GM12892 (cell line): ENCODE measurements around the gene ACAP1.
A peak's percentile ranks its signal among the peaks of the same experiment; 100 is the strongest.

Experiments
- POLR2A ChIP-seq: IDR thresholded peaks from 2 replicates; pipeline ENCODE4 v1.6.1; 2011; ENCODE audit warnings: low read depth, low read length, control low read depth
- POLR2AphosphoS5 ChIP-seq: IDR thresholded peaks from 2 replicates; pipeline ENCODE4 v1.6.1; 2011; ENCODE audit warnings: low read depth, low read length, control low read depth
- TAF1 ChIP-seq: IDR thresholded peaks from 2 replicates; pipeline ENCODE4 v1.6.1; 2011; ENCODE audit warnings: low read depth, mild to moderate bottlenecking, control low read depth, low read length, borderline replicate concordance

DNA sequence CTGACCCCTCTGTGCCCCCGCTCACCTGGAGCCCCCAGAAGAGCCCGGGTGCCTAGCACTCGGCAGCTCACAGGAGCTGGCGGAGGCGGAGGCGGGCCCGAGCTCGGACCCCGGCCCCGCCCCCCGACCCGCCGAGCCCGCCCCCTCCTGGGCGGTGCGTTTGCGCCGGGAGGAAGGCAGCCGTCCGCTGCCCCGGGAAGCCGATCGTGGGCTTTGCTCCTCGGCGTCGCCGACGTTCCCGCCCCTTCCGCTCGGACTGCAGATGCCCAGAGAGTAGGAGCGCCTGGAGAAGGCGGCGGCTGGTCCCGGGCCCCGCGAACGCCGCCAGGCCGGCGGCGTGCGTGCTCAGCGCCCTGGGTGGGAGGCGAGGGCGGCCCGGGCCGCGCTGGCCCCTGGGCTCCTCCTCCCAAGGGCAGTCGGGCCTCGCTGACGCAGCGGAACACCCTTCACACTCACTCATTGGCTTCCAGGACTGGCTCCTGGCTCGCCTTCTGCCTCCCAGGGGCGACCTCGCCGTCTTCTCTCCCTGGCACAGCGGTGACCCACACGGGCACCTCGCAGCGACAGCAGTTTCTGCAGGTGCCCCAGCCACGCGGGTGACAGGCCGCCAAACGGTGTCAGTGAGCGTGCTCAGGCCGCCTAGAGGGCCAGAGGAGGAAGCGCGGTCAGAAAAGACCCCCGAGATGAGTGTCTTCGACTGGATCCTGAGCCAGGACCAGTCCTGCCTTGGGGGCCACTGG is 58.3 kb downstream of the ACAP1 start, which contains the start of gene PLSCR3:
- TF ChIP-seq POLR2A (peak; percentile 57; the same call in 1 of the 2 replicates), POLR2AphosphoS5 (no peak), TAF1 (no peak)
